GM12865 (cell line): ENCODE data around the gene SPOCK1.
A peak's percentile ranks its signal among the peaks of the same experiment; 100 is the strongest.
"Not testable (repeated sequence)": the region's sequence is repeated elsewhere in the genome, so short reads cannot be mapped to it uniquely, and the experiment has no call there.

Experiments
- DNase-seq: peaks from one replicate; pipeline ENCODE4 v3.0.0; 2010; ENCODE audit warnings: low read depth
- H3K4me3 ChIP-seq: 2 replicates; pipeline ENCODE4 v1.5.1; 2011; ENCODE audit warnings: mild to moderate bottlenecking, low read depth, low read length, control low read depth
- CTCF ChIP-seq: IDR thresholded peaks from 2 replicates; pipeline ENCODE4 v1.5.1; 2011; ENCODE audit warnings: low read length, control low read depth, low read depth, inconsistent platforms; ENCODE audit not compliant: insufficient read depth; ENCODE audit errors: missing control alignments

SPOCK1 gene

DNA sequence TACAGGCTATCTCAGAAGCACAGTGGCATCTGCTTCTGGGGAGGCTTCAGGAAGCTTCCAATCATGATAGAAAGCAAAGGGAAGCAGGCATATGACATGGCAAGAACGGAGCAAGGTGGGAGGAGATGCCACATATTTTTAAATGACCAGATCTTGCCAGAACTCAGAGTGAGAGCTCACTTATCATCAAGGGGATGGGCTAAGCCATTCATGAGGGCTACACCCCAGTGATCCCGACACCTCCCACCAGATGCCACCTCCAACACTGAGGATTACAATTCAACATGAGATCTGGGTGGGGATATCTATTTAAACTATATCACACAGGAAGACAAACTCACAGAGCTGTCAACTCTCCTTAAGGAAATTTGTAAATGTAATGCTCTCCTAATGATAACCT lies 258.8 kb downstream of the SPOCK1 start:
- no peak overlapping the region for H3K4me3 ChIP-seq
- no peak for TF ChIP-seq CTCF
- DNase-seq = no peak

DNA sequence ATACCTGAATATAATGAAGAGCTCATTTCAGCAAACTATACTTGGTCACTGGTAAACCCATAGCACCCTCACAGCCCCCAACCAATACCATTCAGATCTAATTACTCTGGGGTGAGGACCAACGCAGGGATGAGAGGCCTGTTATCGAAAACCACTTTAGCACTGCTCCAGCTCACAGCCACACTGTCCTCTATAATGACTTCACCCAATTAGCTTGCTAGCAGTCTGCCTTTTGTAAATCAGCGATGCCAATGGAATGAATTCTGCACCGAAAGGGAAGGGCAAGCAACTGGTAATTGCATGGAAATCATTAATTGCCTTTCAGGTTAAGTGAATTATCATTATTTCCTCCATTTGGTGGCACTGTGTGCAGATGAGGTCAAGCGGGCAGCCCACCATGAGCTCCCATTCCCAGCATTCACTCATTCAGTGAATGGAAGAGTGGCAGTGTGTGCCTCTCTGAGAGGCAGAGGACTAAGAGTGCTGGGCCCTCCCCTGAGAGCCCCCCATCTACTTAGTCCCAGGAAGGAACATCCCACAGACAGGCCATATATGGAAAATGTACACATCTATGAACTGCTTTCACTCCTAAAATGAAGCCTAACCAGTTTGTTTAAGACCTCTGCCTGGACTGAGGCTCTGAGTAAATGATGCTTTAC lies 262.1 kb downstream of the SPOCK1 start:
- TF ChIP-seq CTCF = no peak
- DNase-seq = no peak
- no peak overlapping the region for H3K4me3 ChIP-seq

GRCh38 chr5:137236252-137236651 lies 262.9 kb downstream of the SPOCK1 start:
- no peak overlapping the region for H3K4me3 ChIP-seq
- no peak for TF ChIP-seq CTCF
- no peak for DNase-seq

DNA sequence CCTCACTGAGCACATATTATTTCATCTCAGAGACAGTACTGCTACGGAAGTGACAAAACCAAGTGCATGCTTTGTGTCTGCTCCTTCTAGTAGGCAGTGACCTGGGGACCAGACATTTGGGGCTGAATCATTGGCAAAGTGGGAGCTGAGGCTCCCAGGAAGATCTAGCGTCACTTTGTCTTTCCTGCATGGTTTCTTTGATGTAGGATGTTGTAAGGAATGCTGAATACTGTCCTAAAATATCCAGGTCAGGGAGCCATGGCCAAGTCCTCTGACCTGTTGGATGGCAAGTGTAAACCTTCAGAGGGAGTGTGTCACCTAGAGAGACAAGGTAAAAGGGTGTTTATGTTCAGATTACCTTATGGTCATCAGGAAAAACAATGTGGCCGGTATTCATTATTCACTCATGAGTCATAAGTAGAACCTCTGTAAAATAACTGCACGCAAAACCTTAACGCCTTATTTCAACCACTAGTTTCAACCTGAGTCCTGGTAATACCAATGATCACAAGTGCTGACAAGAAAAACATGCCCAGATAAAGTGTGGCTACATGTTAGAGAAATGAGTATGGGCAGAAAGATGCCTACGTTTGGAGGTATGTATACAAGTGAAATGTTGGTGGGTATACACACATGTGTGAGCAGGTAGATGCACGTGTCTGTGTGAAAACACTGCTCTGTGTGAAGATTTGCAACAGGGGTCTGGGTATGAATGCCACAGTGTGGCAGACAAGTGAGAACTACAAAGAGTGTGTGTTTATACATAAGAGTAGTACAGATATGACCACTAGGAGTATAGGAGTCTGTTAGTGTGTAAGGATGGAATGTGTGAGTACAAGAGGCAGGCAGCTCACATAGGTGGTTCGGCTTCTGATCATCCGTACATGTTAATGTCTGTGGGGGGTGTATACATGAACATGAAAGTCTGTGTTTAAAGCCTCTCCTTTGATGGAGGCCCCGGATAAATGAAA lies 263.9 kb downstream of the SPOCK1 start:
- DNase-seq = peak; percentile 11
- no peak overlapping the region for H3K4me3 ChIP-seq
- TF ChIP-seq CTCF = no peak

- no peak for DNase-seq
- no peak for TF ChIP-seq CTCF
- H3K4me3 ChIP-seq = no peak overlapping the region
Observed at GRCh38 chr5:137233726-137234125, 265.4 kb downstream of the SPOCK1 start.

DNA sequence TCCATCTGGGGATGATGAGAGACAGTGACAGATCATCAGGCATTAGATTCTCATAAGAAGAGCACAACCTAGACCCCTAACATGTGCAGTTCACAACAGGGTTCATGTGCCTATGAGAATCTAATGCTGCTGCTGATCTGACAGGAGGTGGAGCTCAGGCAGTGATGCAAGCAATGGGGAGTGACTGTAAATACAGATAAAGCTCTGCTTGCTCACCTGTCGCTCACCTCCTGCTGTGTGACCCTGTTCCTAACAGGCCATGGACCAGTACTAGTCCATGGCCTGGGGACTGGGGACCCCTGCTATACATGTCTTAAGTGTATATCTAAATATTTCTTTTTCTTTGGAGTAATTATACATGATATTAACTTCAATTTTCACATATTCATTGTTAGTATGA lies 265.8 kb downstream of the SPOCK1 start:
- not testable (repeated sequence) for H3K4me3 ChIP-seq, DNase-seq

DNA sequence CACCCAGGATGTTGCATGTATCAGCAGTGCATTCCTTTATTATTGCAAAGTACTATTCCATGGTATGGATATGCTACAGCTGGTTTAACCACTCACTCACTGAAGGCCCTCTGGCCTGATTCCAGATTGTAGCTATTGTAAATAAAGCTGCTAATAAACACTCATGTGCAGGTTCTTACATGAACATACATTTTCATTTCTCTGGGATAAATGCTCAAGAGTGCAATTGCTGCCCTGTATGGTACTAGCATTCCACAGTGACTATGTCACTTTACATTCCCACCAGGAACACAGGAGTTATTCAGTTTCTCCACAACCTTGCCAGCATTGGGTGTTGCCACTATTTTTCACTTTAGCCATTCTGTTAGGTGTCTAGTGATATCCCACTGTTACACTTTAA lies 267.6 kb downstream of the SPOCK1 start:
- no peak for DNase-seq
- H3K4me3 ChIP-seq = no peak overlapping the region

More for the DNA sequence above, 267.6 kb downstream of the SPOCK1 start:
- TF ChIP-seq CTCF = no peak
